Endothelial cell of umbilical vein (primary cell): Measurements from ENCODE around the gene ZNRD2. TPM values are rescaled to one million over a fixed set of nuclear protein-coding genes. Genes with fewer than 3 reads are reported as not detected.

ENCODE experiments used
- BruUV-seq: library from RNA; stranded (reverse); fragments of 400-500 nt; replicated peaks from 2 replicates; lab custom pipeline; 2021; lab: Mats Ljungman, UMichigan
- CTCF ChIA-PET: fragments of 300-600, 350-600 bp; sonication (Branson Sonifier 250); formaldehyde crosslinking; loops from one replicate; lab custom pipeline; 2021; ENCODE audit warnings: antibody characterized with exemption, inconsistent platforms; lab: Charles Lee
- POLR2A ChIA-PET: fragments of 300-600, 350-600 bp; sonication (Branson Sonifier 250); formaldehyde crosslinking; loops from one replicate; lab custom pipeline; 2021; ENCODE audit warnings: antibody characterized with exemption, inconsistent platforms; lab: Charles Lee
- DNase-seq: peaks from one replicate; pipeline ENCODE4 v3.0.0-alpha.2; 2011; ENCODE audit warnings: low read depth, low spot score
- FAIRE-seq: peaks from 2 replicates; lab custom pipeline; 2011; peaks lifted over from hg19 to GRCh38; lab: Jason Lieb, UNC
- H2AFZ ChIP-seq: 2 replicates; pipeline ENCODE4 v1.6.0; 2012; ENCODE audit warnings: low read depth, low read length, control low read depth, inconsistent platforms
- H3K27ac ChIP-seq: 2 replicates; pipeline ENCODE4 v1.5.1; 2011; ENCODE audit warnings: low read depth, mild to moderate bottlenecking, control low read depth, low read length, moderate library complexity; ENCODE audit not compliant: insufficient read depth
- H3K27me3 ChIP-seq, 2 experiments: 2 replicates each; pipeline versions ENCODE4 v1.6.0 to v1.6.1; 2011; ENCODE audit warnings: low read length in 2 of 2, mixed read lengths in 1 of 2; ENCODE audit not compliant: control insufficient read depth in 2 of 2, insufficient read depth in 2 of 2
- H3K36me3 ChIP-seq, 2 experiments: 2 replicates in 1 of 2; 3 replicates in 1 of 2; pipeline ENCODE4 v1.5.1; 2011; ENCODE audit warnings: low read length in 2 of 2, mild to moderate bottlenecking in 1 of 2, moderate library complexity in 1 of 2; ENCODE audit not compliant: control insufficient read depth in 2 of 2, insufficient read depth in 2 of 2; ENCODE audit errors: extremely low read depth in 1 of 2
- H3K4me1 ChIP-seq: 3 replicates; pipeline ENCODE4 v1.5.1; 2011; ENCODE audit warnings: mild to moderate bottlenecking, low read length; ENCODE audit not compliant: control insufficient read depth, insufficient read depth; ENCODE audit errors: extremely low read depth
- H3K4me2 ChIP-seq: 2 replicates; pipeline ENCODE4 v1.6.1; 2011; ENCODE audit warnings: low read length, control low read depth, mixed read lengths; ENCODE audit not compliant: insufficient read depth
- H3K4me3 ChIP-seq, 3 experiments: fragments of 200-600 bp in 1 of 3; sonication (generic), shearing (Covaris generic) in 1 of 3; replicated peaks in 1 of 3; 2 replicates each; pipeline ENCODE4 v1.5.1; 2011 to 2016; ENCODE audit warnings: control low read depth in 3 of 3, low read length in 3 of 3, mild to moderate bottlenecking in 2 of 3, inconsistent platforms in 1 of 3, low read depth in 1 of 3, moderate library complexity in 1 of 3; ENCODE audit not compliant: insufficient read depth in 1 of 3
- H3K79me2 ChIP-seq: 2 replicates; pipeline ENCODE4 v1.6.0; 2012; ENCODE audit warnings: low read length, inconsistent platforms; ENCODE audit not compliant: control insufficient read depth, insufficient read depth
- H3K9ac ChIP-seq: replicated peaks from 2 replicates; pipeline ENCODE3; 2011; ENCODE audit warnings: low read length, control low read depth; ENCODE audit not compliant: insufficient read depth; ENCODE audit errors: extremely low read depth
- H3K9me1 ChIP-seq: replicated peaks from 3 replicates; pipeline ENCODE4 v1.6.0; 2011; ENCODE audit warnings: mild to moderate bottlenecking, low read length; ENCODE audit not compliant: control insufficient read depth, insufficient read depth; ENCODE audit errors: extremely low read depth
- H3K9me3 ChIP-seq: replicated peaks from 2 replicates; pipeline ENCODE4 v1.5.1; 2012; ENCODE audit warnings: low read length, inconsistent platforms; ENCODE audit not compliant: control insufficient read depth, insufficient read depth
- H4K20me1 ChIP-seq: replicated peaks from 2 replicates; pipeline ENCODE3; 2011; ENCODE audit warnings: mild to moderate bottlenecking, low read length; ENCODE audit not compliant: control insufficient read depth, insufficient read depth; ENCODE audit errors: extremely low read depth
- EZH2 ChIP-seq: IDR thresholded peaks from 2 replicates; pipeline ENCODE4 v1.6.1; 2012; ENCODE audit warnings: borderline replicate concordance, low read depth, mild to moderate bottlenecking, moderate library complexity, low read length, inconsistent platforms; ENCODE audit not compliant: severe bottlenecking
- FOS ChIP-seq: IDR thresholded peaks from 2 replicates; pipeline ENCODE4 v1.6.1; 2011; ENCODE audit warnings: mild to moderate bottlenecking, low read length, moderate library complexity, borderline replicate concordance; ENCODE audit not compliant: insufficient read depth
- GATA2 ChIP-seq: IDR thresholded peaks from 2 replicates; pipeline ENCODE4 v1.7.0; 2011; ENCODE audit warnings: low read depth, mild to moderate bottlenecking, moderate library complexity, mixed read lengths, low read length; ENCODE audit not compliant: insufficient read length, insufficient read depth
- JUN ChIP-seq: IDR thresholded peaks from 2 replicates; pipeline ENCODE4 v1.6.1; 2011; ENCODE audit warnings: borderline replicate concordance, low read depth; ENCODE audit not compliant: insufficient read length, insufficient read depth
- MYC ChIP-seq: IDR thresholded peaks from one replicate; pipeline ENCODE4 v1.6.1; 2011; ENCODE audit warnings: mild to moderate bottlenecking, low read depth, low read length
- POLR2A ChIP-seq: IDR thresholded peaks from 2 replicates; pipeline ENCODE4 v1.6.1; 2012; ENCODE audit warnings: low read depth, mild to moderate bottlenecking, control low read depth, low read length
- POLR2AphosphoS5 ChIP-seq: IDR thresholded peaks from 2 replicates; pipeline ENCODE4 v1.6.1; 2012; ENCODE audit warnings: low read depth, mild to moderate bottlenecking, control low read depth, low read length, moderate library complexity; ENCODE audit not compliant: insufficient read depth
- dilution Hi-C: fragments of 300-500 bp; cut with MboI; formaldehyde crosslinking; loops from one replicate; pipeline ENCODE4 v1.15.0; 2019; ENCODE audit warnings: low sequenced_read_pairs; ENCODE audit not compliant: extremely low pct_ligation_motif_present
- intact Hi-C: fragments of 100-400 bp; cut with micrococcal nuclease; formaldehyde crosslinking; loops from one replicate; pipeline ENCODE4 v1.10.0; 2022
- polyA plus RNA-seq, 4 experiments: library from polyadenylated mRNA; depleted of rRNA in 3 of 4; stranded (reverse) in 3 of 4; unstranded in 1 of 4; fragments of >200 nt; gene quantifications; 2 replicates each; pipeline versions ENCODE4 v1.2.1 to v1.2.3, GENCODE V29; 2011 to 2012; ENCODE audit warnings: missing spikeins in 1 of 4
- total RNA-seq: library from RNA; stranded (reverse); gene quantifications from 2 replicates; pipeline ENCODE4 v1.2.3, GENCODE V29; 2021
- TF ChIP-seq, protein P1 (sequence below), 2 donors: IDR thresholded peaks; 1 replicate in 1 of 2; 2 replicates in 1 of 2; pipeline ENCODE4 v1.5.1; 2011; ENCODE audit warnings: low read length in 2 of 2, mild to moderate bottlenecking in 2 of 2, moderate library complexity in 2 of 2, control low read depth in 1 of 2, inconsistent platforms in 1 of 2, low read depth in 1 of 2; ENCODE audit not compliant: insufficient read depth in 1 of 2; ENCODE audit errors: extremely low read depth in 1 of 2

ZNRD2 gene
- total and polyA plus RNA-seq, 2 donors (not counting 3 experiments of a cell fraction or from before 2014, with no cell fraction given), result 40.8 to 96.7 TPM

DNA sequence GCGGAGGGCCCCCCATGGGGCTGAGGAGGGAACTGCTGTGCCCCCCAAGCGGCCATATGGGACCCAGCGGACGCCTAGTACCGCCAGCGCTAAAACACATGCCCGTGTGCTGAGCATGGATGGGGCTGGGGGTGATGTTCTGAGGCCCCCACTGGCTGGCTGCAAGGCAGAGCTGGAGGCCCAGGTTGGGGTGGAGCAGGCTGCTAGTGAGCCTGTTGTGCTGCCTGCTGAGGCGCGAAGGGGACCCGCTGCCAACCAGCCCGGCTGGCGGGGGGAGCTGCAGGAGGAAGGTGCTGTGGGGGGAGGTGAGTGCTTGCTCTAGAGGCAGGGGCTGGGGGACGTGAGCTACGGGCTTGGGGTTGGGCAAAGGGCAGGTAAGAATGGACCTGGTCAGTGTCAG, 48.5 kb downstream of the ZNRD2 start:
- dilution Hi-C loops (no loop called here), intact Hi-C loops (no loop called here)
- CTCF ChIA-PET, result no interaction called here
- no TSS peak for BruUV-seq
- POLR2A ChIA-PET, result no interaction called here
- FAIRE-seq (no peak), DNase-seq (no peak)
- Histone ChIP-seq H3K9me3 (no peaks in the 10 kb centered on the region), H4K20me1 (no peaks in the 10 kb centered on the region), H3K9me1 (no peaks in the 10 kb centered on the region), H3K79me2 (peaks cover 26% of the 10 kb centered on the region), H3K27ac (no peak overlapping the region), H3K4me1 (peaks cover 11% of the 10 kb centered on the region), H3K36me3 (peaks cover 3 to 45% of the 10 kb centered on the region in 2 experiments), H3K4me3 (no peak overlapping the region), H2AFZ (no peak overlapping the region), H3K4me2 (no peak overlapping the region), H3K9ac (no peak overlapping the region), H3K27me3 (no peaks in the 10 kb centered on the region)
- TF ChIP-seq, protein P1, sequence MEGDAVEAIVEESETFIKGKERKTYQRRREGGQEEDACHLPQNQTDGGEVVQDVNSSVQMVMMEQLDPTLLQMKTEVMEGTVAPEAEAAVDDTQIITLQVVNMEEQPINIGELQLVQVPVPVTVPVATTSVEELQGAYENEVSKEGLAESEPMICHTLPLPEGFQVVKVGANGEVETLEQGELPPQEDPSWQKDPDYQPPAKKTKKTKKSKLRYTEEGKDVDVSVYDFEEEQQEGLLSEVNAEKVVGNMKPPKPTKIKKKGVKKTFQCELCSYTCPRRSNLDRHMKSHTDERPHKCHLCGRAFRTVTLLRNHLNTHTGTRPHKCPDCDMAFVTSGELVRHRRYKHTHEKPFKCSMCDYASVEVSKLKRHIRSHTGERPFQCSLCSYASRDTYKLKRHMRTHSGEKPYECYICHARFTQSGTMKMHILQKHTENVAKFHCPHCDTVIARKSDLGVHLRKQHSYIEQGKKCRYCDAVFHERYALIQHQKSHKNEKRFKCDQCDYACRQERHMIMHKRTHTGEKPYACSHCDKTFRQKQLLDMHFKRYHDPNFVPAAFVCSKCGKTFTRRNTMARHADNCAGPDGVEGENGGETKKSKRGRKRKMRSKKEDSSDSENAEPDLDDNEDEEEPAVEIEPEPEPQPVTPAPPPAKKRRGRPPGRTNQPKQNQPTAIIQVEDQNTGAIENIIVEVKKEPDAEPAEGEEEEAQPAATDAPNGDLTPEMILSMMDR (IDR thresholded peaks at IDR 0.05; ENCODE audit: extremely low read depth in 1 of 2, insufficient read depth in 1 of 2, low read depth in 1 of 2, low read length in 2 of 2), result no peak
- TF ChIP-seq POLR2AphosphoS5, result no peak
- no peak for TF ChIP-seq POLR2A
- TF ChIP-seq JUN, result no peak
- no peak for TF ChIP-seq FOS
- no peak for TF ChIP-seq GATA2
- TF ChIP-seq EZH2, result no peak
- no peak for TF ChIP-seq MYC
